ENCODE measurements around the gene MB21D2.
"Not testable (repeated sequence)": the region's sequence is repeated elsewhere in the genome, so short reads cannot be mapped to it uniquely, and the experiment has no call there.

Gene MB21D2

GRCh38 chr3:192801985-192802384, 115.7 kb downstream of the MB21D2 start:
- DNase-seq = no peak

GRCh38 chr3:192799721-192800120, 117.9 kb downstream of the MB21D2 start:
- no peak for DNase-seq

GRCh38 chr3:192795021-192795420, 122.6 kb downstream of the MB21D2 start:
- DNase-seq = no peak

- no peak for DNase-seq
Observed at GRCh38 chr3:192794216-192794615, 123.4 kb downstream of the MB21D2 start.

GRCh38 chr3:192788816-192789515, 128.7 kb downstream of the MB21D2 start:
- not testable (repeated sequence) for DNase-seq

- no peak for DNase-seq
Observed at GRCh38 chr3:192778508-192778907, 139.1 kb downstream of the MB21D2 start.

- not testable (repeated sequence) for DNase-seq
Observed at GRCh38 chr3:192774341-192774740, 143.3 kb downstream of the MB21D2 start.

- peak; percentile 72 to 75 for DNase-seq
Observed at GRCh38 chr3:192772240-192772894, 145.3 kb downstream of the MB21D2 start.

GRCh38 chr3:192758654-192759053, 159.0 kb downstream of the MB21D2 start:
- DNase-seq = no peak

- no peak for DNase-seq
Observed at GRCh38 chr3:192751148-192751547, 166.5 kb downstream of the MB21D2 start.

GRCh38 chr3:192750201-192750600, 167.5 kb downstream of the MB21D2 start:
- no peak for DNase-seq

- no peak for DNase-seq
Observed at GRCh38 chr3:192747746-192748145, 169.9 kb downstream of the MB21D2 start.

- no peak for DNase-seq
Observed at GRCh38 chr3:192747145-192747544, 170.5 kb downstream of the MB21D2 start.

All from NCI-H2081 (cell line).